DMS 273 treated with DMSO at 0.1 percent for 48 hours (cell line): ENCODE results near the gene PCCB.
"Not testable (repeated sequence)": the region's sequence is repeated elsewhere in the genome, so short reads cannot be mapped to it uniquely, and the experiment has no call there.

ENCODE experiments used
- DNase-seq: peaks from one replicate; lab custom pipeline; 2025; lab: John Stamatoyannopoulos, UW

Gene PCCB

DNA sequence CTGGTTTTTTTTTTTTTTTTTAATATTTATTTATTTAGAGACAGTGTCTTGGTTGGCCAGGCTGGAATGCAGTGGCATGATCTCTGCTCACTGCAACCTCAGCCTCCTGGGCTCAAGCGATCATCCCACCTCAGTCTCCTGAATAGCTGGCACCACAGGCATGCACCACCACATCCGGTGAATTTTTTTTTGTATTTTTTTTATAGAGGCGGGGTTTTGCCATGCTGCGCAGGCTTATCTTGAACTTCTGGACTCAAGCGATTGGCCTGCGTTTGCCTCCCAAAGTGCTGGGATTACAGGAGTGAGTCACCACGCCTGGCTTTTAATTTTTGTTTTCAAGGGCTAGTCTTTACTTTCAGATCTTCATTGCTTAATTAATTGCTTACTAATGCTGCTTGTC lies 13.1 kb downstream of the PCCB start:
- DNase-seq = no peak

DNA sequence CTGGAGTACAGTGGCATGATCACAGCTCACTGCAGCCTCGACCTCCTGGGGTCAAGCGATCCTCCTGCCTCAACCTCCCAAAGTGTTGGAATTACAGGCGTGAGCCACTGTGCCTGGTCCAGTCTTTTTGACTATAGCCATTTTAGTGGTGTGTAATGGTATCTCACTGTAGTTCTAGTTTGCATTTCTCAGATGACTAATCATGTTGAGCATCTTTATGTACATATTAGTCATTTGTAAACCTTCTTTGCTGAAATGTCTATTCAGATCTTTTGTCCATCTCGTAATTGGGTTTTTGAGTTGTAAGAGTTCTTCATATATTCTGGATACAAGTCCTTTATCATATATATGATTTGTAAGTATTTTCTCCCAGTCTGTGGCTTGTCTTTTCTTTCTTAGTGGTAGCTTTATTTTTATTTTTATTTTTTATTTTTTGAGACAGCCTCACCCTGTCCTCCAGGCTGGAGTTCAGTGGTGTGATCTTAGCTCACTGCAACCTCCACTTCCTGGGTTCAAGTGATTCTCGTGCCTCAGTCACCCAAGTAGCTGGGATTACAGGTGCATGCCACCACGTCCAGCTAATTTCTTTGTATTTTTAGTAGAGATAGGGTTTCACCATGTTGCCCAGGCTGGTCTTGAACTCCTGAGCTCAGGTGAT lies 16.5 kb downstream of the PCCB start:
- DNase-seq = not testable (repeated sequence)

- DNase-seq = no peak
Observed at GRCh38 chr3:136267235-136267634, 17.1 kb downstream of the PCCB start.

GRCh38 chr3:136270179-136270578 lies 20.0 kb downstream of the PCCB start:
- no peak for DNase-seq

DNA sequence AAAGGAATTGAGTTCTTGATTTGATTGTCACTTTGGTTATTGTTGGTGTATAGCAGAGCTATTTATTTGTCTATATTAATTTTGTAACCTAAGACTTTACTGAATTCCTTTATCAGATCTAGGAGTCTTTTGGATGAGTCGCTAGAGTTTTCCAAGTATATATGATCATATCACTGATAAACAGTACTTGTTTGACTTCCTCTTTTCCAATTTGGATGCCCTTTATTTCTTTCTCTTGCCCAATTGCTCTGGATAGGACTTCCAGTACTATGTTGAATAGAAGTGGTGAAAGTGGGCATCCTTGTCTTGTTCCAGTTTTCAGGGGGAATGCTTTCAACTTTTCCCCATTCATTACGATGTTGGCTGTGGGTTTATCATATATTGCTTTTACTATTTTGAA lies 21.5 kb downstream of the PCCB start:
- DNase-seq = not testable (repeated sequence)

GRCh38 chr3:136276049-136276755 lies 26.1 kb downstream of the PCCB start:
- DNase-seq = no peak

- peak; percentile 79 for DNase-seq
Observed at GRCh38 chr3:136277115-136277514, 27.0 kb downstream of the PCCB start.

DNA sequence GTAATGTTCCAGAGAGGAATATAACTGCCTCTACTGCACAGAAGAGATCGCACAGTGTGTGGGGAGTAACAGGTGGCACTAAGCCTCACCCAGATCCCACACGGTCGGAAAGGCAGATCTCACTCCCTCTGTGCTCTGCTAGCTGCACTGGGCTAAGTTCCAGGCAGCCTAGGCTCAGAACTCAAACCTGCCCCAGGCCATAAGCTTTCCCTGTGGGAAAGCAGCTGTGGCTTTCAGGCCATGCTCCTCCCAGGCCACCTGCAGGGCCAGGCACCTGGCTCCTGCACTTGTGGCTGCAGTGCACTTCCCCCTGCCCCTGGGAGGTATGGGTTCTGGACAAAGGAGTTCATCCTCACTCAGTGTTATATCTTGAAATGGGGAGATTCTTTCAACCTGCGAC lies 27.5 kb downstream of the PCCB start:
- peak; percentile 93 for DNase-seq

GRCh38 chr3:136279092-136279491 lies 29.0 kb downstream of the PCCB start:
- no peak for DNase-seq

GRCh38 chr3:136280961-136281360 lies 30.8 kb downstream of the PCCB start:
- no peak for DNase-seq

DNA sequence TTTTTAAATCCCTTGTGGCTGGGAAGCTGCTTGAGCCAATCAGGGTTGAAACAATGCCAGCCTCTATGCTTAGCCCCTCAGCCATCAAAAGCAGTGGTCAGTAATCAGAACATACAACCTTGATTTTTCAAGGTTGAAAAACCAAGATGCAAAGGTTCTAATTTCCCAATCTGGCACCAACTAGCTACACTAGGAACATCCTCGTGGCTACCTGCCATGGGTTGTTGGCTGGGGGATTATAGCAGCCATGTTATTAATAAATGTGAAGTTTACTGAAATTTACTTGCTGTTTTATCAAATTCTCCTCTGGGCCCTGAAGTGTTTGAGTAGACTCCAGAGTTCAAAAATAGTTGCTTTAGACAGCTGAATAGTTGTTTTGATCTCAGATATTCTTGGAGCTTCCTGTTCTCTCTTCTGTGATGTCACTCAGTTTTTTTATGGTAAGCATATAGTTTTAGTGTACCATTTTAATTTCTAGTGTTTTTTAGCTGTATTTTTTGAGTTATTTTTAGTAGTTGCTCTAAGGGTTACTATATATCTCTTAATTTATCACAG lies 31.9 kb downstream of the PCCB start:
- no peak for DNase-seq

GRCh38 chr3:136283627-136284026 lies 33.5 kb downstream of the PCCB start:
- no peak for DNase-seq

DNA sequence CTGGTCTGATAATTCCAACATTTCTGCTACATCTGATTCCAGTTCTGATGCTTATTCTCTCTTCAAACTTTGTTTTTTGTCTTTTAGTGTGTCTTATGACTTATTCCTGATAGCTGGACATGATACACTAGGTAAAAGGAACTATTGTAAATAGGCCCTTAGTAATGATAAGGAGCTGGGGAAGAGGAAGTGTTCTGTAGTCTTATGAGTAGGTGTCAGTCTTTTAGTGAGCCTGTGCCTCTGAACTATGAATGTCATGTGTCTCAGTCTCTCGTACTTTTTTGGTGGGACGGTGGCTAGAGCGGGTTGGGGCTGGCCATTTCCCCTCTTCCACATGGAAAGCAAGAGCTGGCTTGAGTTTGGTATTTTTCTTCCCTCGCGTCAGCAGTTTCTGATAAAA lies 41.2 kb downstream of the PCCB start:
- DNase-seq = no peak

GRCh38 chr3:136292500-136292899 lies 42.4 kb downstream of the PCCB start:
- no peak for DNase-seq

DNA sequence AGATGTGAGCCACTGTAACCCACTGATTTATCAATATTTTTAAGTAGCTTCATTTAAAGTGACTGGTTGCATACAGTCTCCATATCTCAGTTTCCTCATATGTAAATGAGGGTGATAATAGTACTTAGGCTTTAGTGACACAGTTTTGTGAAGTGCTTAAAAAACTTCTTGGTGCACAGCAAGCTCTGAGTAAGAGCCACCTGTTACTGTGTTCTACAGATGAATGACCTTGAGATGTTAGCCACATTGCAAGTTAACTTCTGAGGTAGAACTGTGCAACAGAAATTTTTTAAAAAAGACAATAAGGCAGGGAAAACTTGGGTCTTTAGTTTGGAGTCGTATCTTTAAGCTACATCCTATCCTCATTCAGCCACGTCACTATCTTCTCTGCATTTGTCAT lies 43.1 kb downstream of the PCCB start:
- no peak for DNase-seq

GRCh38 chr3:136294176-136294575 lies 44.0 kb downstream of the PCCB start:
- DNase-seq = no peak

DNA sequence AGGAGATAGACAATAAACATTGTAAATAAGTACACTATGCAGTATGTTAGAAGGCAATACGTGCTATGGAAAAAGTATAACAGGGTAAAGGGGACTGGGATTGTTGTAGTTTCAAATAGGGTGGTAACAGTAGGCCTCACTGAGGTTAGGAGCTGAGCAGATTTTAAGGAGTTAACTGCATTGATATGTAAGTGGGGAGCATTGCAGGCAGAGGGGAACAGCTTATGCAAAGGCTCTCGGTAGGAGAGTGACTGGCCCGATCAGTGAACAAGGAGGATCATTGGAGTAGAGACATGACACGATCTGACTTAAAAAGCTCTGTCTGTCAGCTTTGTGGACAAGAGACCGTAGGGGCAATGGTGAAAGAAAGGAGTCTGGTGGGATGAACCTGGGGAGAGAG lies 46.8 kb downstream of the PCCB start:
- no peak for DNase-seq

DNA sequence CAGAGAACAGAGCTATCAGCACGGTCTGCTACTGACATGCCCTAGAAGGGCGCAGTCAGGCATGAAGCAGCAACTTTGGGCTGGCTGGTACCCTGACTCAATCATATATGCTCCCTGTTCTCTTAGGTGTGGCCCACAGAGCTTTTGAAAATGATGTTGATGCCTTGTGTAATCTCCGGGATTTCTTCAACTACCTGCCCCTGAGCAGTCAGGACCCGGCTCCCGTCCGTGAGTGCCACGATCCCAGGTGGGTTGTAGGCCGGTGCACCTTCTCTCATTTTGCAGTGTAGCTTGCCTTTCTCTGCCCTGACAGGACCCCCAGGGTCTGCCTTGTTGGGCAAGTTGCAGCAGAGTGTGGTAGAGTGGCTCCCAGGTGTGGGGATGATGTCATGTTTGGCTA lies 47.7 kb downstream of the PCCB start:
- no peak for DNase-seq

DNA sequence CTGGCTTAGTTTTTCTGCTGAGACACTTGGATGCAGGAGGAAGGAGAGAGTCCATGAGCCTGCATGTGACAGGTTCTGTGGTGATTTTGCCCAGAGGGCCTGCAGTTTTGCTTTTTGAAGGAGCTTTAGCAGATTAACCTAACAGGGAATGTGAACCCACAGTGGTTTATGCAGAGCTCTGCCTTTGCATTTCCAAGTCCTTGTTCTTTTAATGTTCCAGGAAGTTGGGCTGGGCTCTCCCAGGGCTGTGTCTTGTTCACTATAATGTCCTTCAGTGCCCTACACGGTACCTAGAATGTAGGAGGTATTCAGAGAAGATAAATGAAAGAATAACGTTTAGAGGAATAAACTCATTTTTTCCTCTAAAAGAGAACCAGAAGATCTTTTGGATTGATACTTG lies 50.3 kb downstream of the PCCB start:
- no peak for DNase-seq

DNA sequence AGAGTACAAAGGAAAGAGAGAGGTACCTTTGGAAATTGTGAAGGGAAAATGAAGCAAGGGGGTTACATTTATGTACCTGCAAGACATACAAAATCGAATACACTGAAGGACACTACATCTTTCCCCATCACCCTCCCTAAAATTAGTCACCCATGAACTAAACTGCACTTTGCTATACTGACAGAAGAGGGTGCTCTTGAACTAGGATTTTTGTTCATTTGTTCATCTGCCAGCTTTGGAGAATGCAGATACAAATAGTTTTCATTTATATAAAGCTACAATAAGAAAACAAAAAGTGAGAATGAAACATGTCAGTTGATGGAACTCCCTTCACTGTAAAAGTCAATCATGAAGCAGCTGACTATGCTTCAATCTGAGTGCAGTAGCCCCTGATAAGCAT lies 55.7 kb downstream of the PCCB start:
- peak; percentile 53 for DNase-seq

DNA sequence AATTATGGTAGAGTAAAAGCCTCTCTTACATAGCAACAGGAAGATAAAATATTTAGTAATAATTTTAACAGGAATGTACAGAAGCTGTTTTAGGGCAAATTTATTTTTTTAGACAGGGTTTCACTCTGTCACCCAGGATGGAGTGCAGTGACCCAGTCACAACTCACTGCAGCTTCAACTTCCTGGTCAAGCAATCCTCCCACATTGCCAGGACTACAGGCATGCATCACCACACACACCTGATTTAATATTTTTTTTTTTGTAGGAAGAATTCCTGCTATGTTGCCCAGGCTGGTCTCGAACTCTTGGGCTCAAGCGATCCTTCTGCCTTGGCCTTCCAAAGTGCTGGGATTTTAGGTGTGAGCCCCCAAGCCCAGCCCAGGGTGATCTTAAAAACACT lies 61.1 kb downstream of the PCCB start:
- DNase-seq = no peak

GRCh38 chr3:136311968-136312367 lies 61.8 kb downstream of the PCCB start:
- no peak for DNase-seq

GRCh38 chr3:136326316-136326715 lies 76.2 kb downstream of the PCCB start:
- no peak for DNase-seq

- DNase-seq = no peak
Observed at GRCh38 chr3:136327671-136328070, 77.5 kb downstream of the PCCB start.
